Liver (tissue), 9 donors: ENCODE measurements around the gene TBC1D8B. TPM values are rescaled to one million over a fixed set of nuclear protein-coding genes. Genes with fewer than 3 reads are reported as not detected.

Experiments
- DNase-seq: peaks from one replicate; pipeline ENCODE4 v3.0.0-alpha.2; 2017; ENCODE audit warnings: low spot score
- H3K27ac ChIP-seq, 2 donors: one replicate each; pipeline ENCODE4 v1.7.0; 2013; ENCODE audit warnings: inconsistent platforms in 2 of 2, low read length in 2 of 2, control low read depth in 1 of 2, low read depth in 1 of 2, mild to moderate bottlenecking in 1 of 2
- H3K27me3 ChIP-seq, 4 donors: one replicate each; pipeline versions ENCODE4 v1.6.1 to v1.7.0; 2013; ENCODE audit warnings: low read length in 3 of 4, inconsistent platforms in 1 of 4, mild to moderate bottlenecking in 1 of 4, moderate library complexity in 1 of 4; ENCODE audit not compliant: control insufficient read depth in 4 of 4, insufficient read depth in 4 of 4
- H3K36me3 ChIP-seq, 4 donors: one replicate each; pipeline versions ENCODE4 v1.6.1 to v1.7.0; 2013; ENCODE audit warnings: low read length in 3 of 4, mild to moderate bottlenecking in 3 of 4, low read depth in 1 of 4, moderate library complexity in 1 of 4; ENCODE audit not compliant: control insufficient read depth in 4 of 4, insufficient read depth in 3 of 4
- H3K4me1 ChIP-seq, 4 donors: one replicate each; pipeline versions ENCODE4 v1.6.1 to v1.7.0; 2013; ENCODE audit warnings: low read length in 3 of 4, mild to moderate bottlenecking in 3 of 4, moderate library complexity in 1 of 4; ENCODE audit not compliant: control insufficient read depth in 4 of 4, insufficient read depth in 4 of 4
- H3K4me3 ChIP-seq, 3 donors: one replicate each; pipeline versions ENCODE4 v1.6.1 to v1.7.0; 2013; ENCODE audit warnings: low read length in 3 of 3, control low read depth in 1 of 3, low read depth in 1 of 3, mild to moderate bottlenecking in 1 of 3
- H3K9ac ChIP-seq, 2 donors: one replicate each; pipeline ENCODE4 v1.7.0; 2013; ENCODE audit warnings: low read length in 2 of 2, mild to moderate bottlenecking in 2 of 2, moderate library complexity in 2 of 2, control low read depth in 1 of 2, low read depth in 1 of 2
- H3K9me3 ChIP-seq, 4 donors: one replicate each; pipeline versions ENCODE4 v1.6.1 to v1.7.0; 2013; ENCODE audit warnings: low read length in 3 of 4; ENCODE audit not compliant: control insufficient read depth in 4 of 4
- ATF3 ChIP-seq: IDR thresholded peaks from 2 replicates; pipeline ENCODE4 v1.6.1; 2016; ENCODE audit warnings: antibody characterized with exemption
- CTCF ChIP-seq: fragments of 150-350 bp; IDR thresholded peaks from 2 replicates; pipeline ENCODE4 v1.5.1; 2017; ENCODE audit warnings: improper control_type of control experiment, low read depth, low read length; ENCODE audit not compliant: missing input control
- EGR1 ChIP-seq, 2 donors: IDR thresholded peaks; 2 replicates each; pipeline ENCODE4 v1.6.1; 2016 to 2018; ENCODE audit warnings: antibody characterized with exemption in 2 of 2, low read depth in 2 of 2
- FOXA1 ChIP-seq: IDR thresholded peaks from 2 replicates; pipeline ENCODE4 v1.6.1; 2016; ENCODE audit warnings: antibody characterized with exemption
- FOXA2 ChIP-seq: IDR thresholded peaks from 2 replicates; pipeline ENCODE4 v1.6.1; 2016; ENCODE audit warnings: antibody characterized with exemption
- GABPA ChIP-seq, 2 donors: IDR thresholded peaks in 1 of 2; conservative IDR thresholded peaks in 1 of 2; 2 replicates each; pipeline ENCODE4 v1.6.1; 2016; ENCODE audit warnings: antibody characterized with exemption in 2 of 2, mild to moderate bottlenecking in 1 of 2, moderate library complexity in 1 of 2
- HNF4A ChIP-seq, 2 donors: conservative IDR thresholded peaks; 2 replicates each; pipeline ENCODE4 v1.6.1; 2016; ENCODE audit warnings: antibody characterized with exemption in 2 of 2, mild to moderate bottlenecking in 2 of 2
- HNF4G ChIP-seq: IDR thresholded peaks from 2 replicates; pipeline ENCODE4 v1.6.1; 2016; ENCODE audit warnings: antibody characterized with exemption
- JUND ChIP-seq, 2 donors: IDR thresholded peaks; 2 replicates each; pipeline ENCODE4 v1.6.1; 2016; ENCODE audit warnings: antibody characterized with exemption in 2 of 2
- MAX ChIP-seq: IDR thresholded peaks from 2 replicates; pipeline ENCODE4 v1.6.1; 2016; ENCODE audit warnings: antibody characterized with exemption
- NR2F2 ChIP-seq: IDR thresholded peaks from 2 replicates; pipeline ENCODE4 v1.6.1; 2016; ENCODE audit warnings: antibody characterized with exemption
- RAD21 ChIP-seq, 2 donors: IDR thresholded peaks; 2 replicates each; pipeline ENCODE4 v1.6.1; 2016; ENCODE audit warnings: antibody characterized with exemption in 2 of 2, mild to moderate bottlenecking in 2 of 2
- REST ChIP-seq: IDR thresholded peaks from 2 replicates; pipeline ENCODE4 v1.6.1; 2016; ENCODE audit warnings: antibody characterized with exemption, mild to moderate bottlenecking
- RXRA ChIP-seq, 2 donors: IDR thresholded peaks; 2 replicates each; pipeline ENCODE4 v1.6.1; 2017 to 2018; ENCODE audit warnings: antibody characterized with exemption in 2 of 2, mild to moderate bottlenecking in 1 of 2
- SP1 ChIP-seq: IDR thresholded peaks from 2 replicates; pipeline ENCODE4 v1.6.1; 2018; ENCODE audit warnings: antibody characterized with exemption, mild to moderate bottlenecking
- TAF1 ChIP-seq: conservative IDR thresholded peaks from 2 replicates; pipeline ENCODE4 v1.6.1; 2016; ENCODE audit warnings: antibody characterized with exemption, mild to moderate bottlenecking
- YY1 ChIP-seq: IDR thresholded peaks from 2 replicates; pipeline ENCODE4 v1.6.1; 2016; ENCODE audit warnings: antibody characterized with exemption, mild to moderate bottlenecking
- ZBTB33 ChIP-seq: IDR thresholded peaks from 2 replicates; pipeline ENCODE4 v1.6.1; 2016; ENCODE audit warnings: antibody characterized with exemption
- WGBS: extraction: QIAGEN DNeasy Blood & Tissue Kit; methylation state at CpG from one replicate; pipeline ENCODE4 v1.1.7; 2013; 5-methylcytosine and 5-hydroxymethylcytosine counted together
- polyA plus RNA-seq, 2 donors: library from polyadenylated mRNA; stranded (reverse) in 1 of 2; unstranded in 1 of 2; fragments of 200-250 nt in 1 of 2; fragments of >200 nt in 1 of 2; fragmentation: Nextera tagmentation in 1 of 2; extraction: Ambion mirVana in 1 of 2; gene quantifications; one replicate each; pipeline versions ENCODE4 v1.2.1 to v1.2.3, GENCODE V29; 2013 to 2015
- total RNA-seq, 2 donors: library from RNA; depleted of rRNA; stranded (reverse); fragments of >200 nt; gene quantifications; one replicate each; pipeline ENCODE4 v1.2.3, GENCODE V29; 2014
- donor health status: healthy.
- donor health status: healthy.
- donor health status: healthy.
- donor health status: healthy.
- donor health status: healthy.

The TBC1D8B gene
- total and polyA plus RNA-seq, 4 donors = 3.7 to 12.1 (median 4.7) TPM

GRCh38 chrX:106774981-106775380 is 27.5 kb upstream of the TBC1D8B start (continued):
- TF ChIP-seq CTCF (no peak), HNF4A (conservative IDR thresholded peaks at IDR 0.05) (no peak), NR2F2 (no peak), REST (no peak), TAF1 (no peak), SP1 (no peak), EGR1 (IDR thresholded peaks at IDR 0.05; ENCODE audit: low read depth in 2 of 2) (no peak)

- peaks cover 0 to 11% (median 4%) of the 10 kb centered on the region in 4 donors for H3K4me1 ChIP-seq
- H3K27me3 ChIP-seq = no peaks in the 10 kb centered on the region
- H3K9ac ChIP-seq = no peak overlapping the region
- no peak for DNase-seq
- H3K27ac ChIP-seq = peak overlapping the region in 1 of 2 donors; percentile 67
- H3K9me3 ChIP-seq = no peaks in the 10 kb centered on the region
- no peak for TF ChIP-seq RXRA (IDR thresholded peaks at IDR 0.05)
- TF ChIP-seq GABPA (IDR thresholded peaks at IDR 0.05 in 1 of 2, conservative IDR thresholded peaks at IDR 0.05 in 1 of 2) = no peak
- no peak for TF ChIP-seq FOXA2
- no peak for TF ChIP-seq JUND (IDR thresholded peaks at IDR 0.05)
- no peak for TF ChIP-seq TAF1
- TF ChIP-seq HNF4A (conservative IDR thresholded peaks at IDR 0.05) = no peak
- no peak for TF ChIP-seq NR2F2
- TF ChIP-seq SP1 = no peak
- TF ChIP-seq MAX = no peak
- no peak for TF ChIP-seq ATF3
- TF ChIP-seq YY1 = no peak
- TF ChIP-seq RAD21 (IDR thresholded peaks at IDR 0.05) = no peak
- no peak for TF ChIP-seq EGR1 (IDR thresholded peaks at IDR 0.05; ENCODE audit: low read depth in 2 of 2)
- no peak for TF ChIP-seq HNF4G
- TF ChIP-seq FOXA1 = no peak
- no peak for TF ChIP-seq ZBTB33
- H3K4me3 ChIP-seq = no peak overlapping the region
- WGBS = 50% methylated on average over 2 of the region's 2 CpGs
- H3K36me3 ChIP-seq = no peaks in the 10 kb centered on the region
Measured at GRCh38 chrX:106780264-106780663, 22.2 kb upstream of the TBC1D8B start.
